Spleen (tissue), 11 donors: Measurements from ENCODE around the gene CST3. TPM values are rescaled to one million over a fixed set of nuclear protein-coding genes. Genes with fewer than 3 reads are reported as not detected.
A peak's percentile ranks its signal among the peaks of the same experiment; 100 is the strongest.

Experiments used
- DNase-seq: peaks from one replicate; pipeline ENCODE4 v3.0.0-alpha.2; 2020
- H3K27ac ChIP-seq, 8 donors: fragments of 200-600 bp; sonication (generic) in 7 of 8; 1 replicate in 4 of 8; 2 replicates in 4 of 8; pipeline versions ENCODE4 v1.5.0 to v1.8.0; 2016 to 2021; ENCODE audit warnings: inconsistent platforms in 4 of 8, mild to moderate bottlenecking in 4 of 8, moderate library complexity in 1 of 8
- H3K27me3 ChIP-seq, 7 donors: fragments of 200-600 bp; sonication (generic) in 6 of 7; replicated peaks in 1 of 7; 1 replicate in 4 of 7; 2 replicates in 3 of 7; pipeline versions ENCODE4 v1.5.0 to v1.8.0; 2016 to 2021; ENCODE audit warnings: inconsistent platforms in 3 of 7, mild to moderate bottlenecking in 1 of 7
- H3K36me3 ChIP-seq, 6 donors: fragments of 200-600 bp; sonication (generic) in 5 of 6; 1 replicate in 4 of 6; 2 replicates in 2 of 6; pipeline versions ENCODE4 v1.5.0 to v1.8.0; 2016 to 2021; ENCODE audit warnings: inconsistent platforms in 2 of 6
- H3K4me1 ChIP-seq, 6 donors: fragments of 200-600 bp; sonication (generic) in 5 of 6; 1 replicate in 3 of 6; 2 replicates in 3 of 6; pipeline versions ENCODE4 v1.5.0 to v1.8.0; 2016 to 2021; ENCODE audit warnings: inconsistent platforms in 3 of 6
- H3K4me3 ChIP-seq, 8 donors: fragments of 200-600 bp; sonication (generic) in 7 of 8; 1 replicate in 4 of 8; 2 replicates in 4 of 8; pipeline versions ENCODE4 v1.5.0 to v1.8.0; 2016 to 2021; ENCODE audit warnings: inconsistent platforms in 4 of 8, mild to moderate bottlenecking in 4 of 8, moderate library complexity in 2 of 8
- H3K9me3 ChIP-seq, 8 donors: fragments of 200-600 bp; sonication (generic) in 7 of 8; 1 replicate in 4 of 8; 2 replicates in 4 of 8; pipeline versions ENCODE4 v1.5.0 to v1.8.0; 2016 to 2021; ENCODE audit warnings: inconsistent platforms in 4 of 8
- CTCF ChIP-seq, 11 experiments: fragments of 200-600 bp in 7 of 11; fragments of 450-650 bp in 4 of 11; sonication (generic) in 4 of 11; IDR thresholded peaks in 8 of 11; conservative IDR thresholded peaks in 3 of 11; 1 replicate in 7 of 11; 2 replicates in 4 of 11; pipeline versions ENCODE4 v1.4.0 to v1.8.0; 2016 to 2021; ENCODE audit warnings: antibody characterized with exemption in 11 of 11, inconsistent platforms in 4 of 11, mild to moderate bottlenecking in 1 of 11
- POLR2A ChIP-seq, 3 donors: fragments of 450-650 bp; IDR thresholded peaks; one replicate each; pipeline ENCODE4 v1.5.1; 2017; ENCODE audit warnings: antibody characterized with exemption in 3 of 3, mild to moderate bottlenecking in 1 of 3
- POLR2AphosphoS5 ChIP-seq, 3 donors: sonication (generic); formaldehyde crosslinking; IDR thresholded peaks; one replicate each; pipeline ENCODE4 v1.5.1; 2017; ENCODE audit warnings: antibody characterized with exemption in 3 of 3
- WGBS, 5 donors: extraction: QIAGEN DNeasy Blood & Tissue Kit in 3 of 5; methylation state at CpG; one replicate each; pipeline versions ENCODE4 v1.1.5 to v1.1.7; 2013 to 2018; 5-methylcytosine and 5-hydroxymethylcytosine counted together
- intact Hi-C: fragments of 100-400 bp; cut with DNase I; formaldehyde crosslinking; loops from one replicate; pipeline ENCODE4 v1.15.0; 2023; ENCODE audit warnings: low total_unique reads
- polyA plus RNA-seq, 3 donors: library from polyadenylated mRNA; stranded (reverse); fragments of 200-250 nt; gene quantifications; one replicate each; pipeline ENCODE4 v1.2.1, GENCODE V29; 2013
- total RNA-seq, 7 donors: library from RNA; depleted of rRNA in 3 of 7; stranded (reverse); fragments of >200 nt in 3 of 7; fragmentation: NEBNext Ultra II Directional in 4 of 7; extraction: Animal tissue kit (Norgen Biotek cat#: 25700) in 4 of 7; gene quantifications; one replicate each; pipeline versions ENCODE4 v1.1.0 to v1.2.1, GENCODE V29; 2016 to 2021
- donor health status: healthy with polysubstance abuse.
- donor health status: DM: no; HTN: no; CAD: no; lungs with moderate emphysema.
- donor health status: DM: no; HTN: no; CAD: no.
- donor health status: Bipolar disorder and iron deficiency.
- donor health status: healthy.
- donor health status: DM: no; HTN: no; CAD: no.
- donor health status: DM: yes; HTN: yes; CAD: no.

Gene CST3
- total and polyA plus RNA-seq, 10 donors: 199 to 1,082 (median 595) TPM

GRCh38 chr20:23644164-23644563 lies 6.4 kb upstream of the CST3 start:
- Histone ChIP-seq H3K9me3 (no peaks in the 10 kb centered on the region), H3K36me3 (no peaks in the 10 kb centered on the region), H3K4me3 (no peak overlapping the region), H3K27ac (no peak overlapping the region), H3K4me1 (peaks cover 0 to 49% (median 9%) of the 10 kb centered on the region in 6 donors), H3K27me3 (no peaks in the 10 kb centered on the region)
- TF ChIP-seq CTCF (IDR thresholded peaks at IDR 0.05 in 8 of 11, conservative IDR thresholded peaks at IDR 0.05 in 3 of 11) (no peak), POLR2A (IDR thresholded peaks at IDR 0.05) (no peak), POLR2AphosphoS5 (IDR thresholded peaks at IDR 0.05) (no peak)
- 96 to 97% (median 96%) methylated on average over 7 of the region's 7 CpGs for WGBS, 5 donors
- DNase-seq: no peak
- intact Hi-C loops: no loop called here

GRCh38 chr20:23643659-23644058 lies 5.9 kb upstream of the CST3 start:
- TF ChIP-seq POLR2AphosphoS5 (IDR thresholded peaks at IDR 0.05) (no peak), POLR2A (IDR thresholded peaks at IDR 0.05) (no peak), CTCF (IDR thresholded peaks at IDR 0.05 in 8 of 11, conservative IDR thresholded peaks at IDR 0.05 in 3 of 11) (no peak)
- Histone ChIP-seq H3K4me3 (no peak overlapping the region), H3K36me3 (no peaks in the 10 kb centered on the region), H3K9me3 (no peaks in the 10 kb centered on the region), H3K27ac (no peak overlapping the region), H3K4me1 (peaks cover 0 to 54% (median 9%) of the 10 kb centered on the region in 6 donors), H3K27me3 (peaks cover 0 to 5% (median 0%) of the 10 kb centered on the region in 7 donors)
- WGBS, 5 donors: 39 to 50% (median 44%) methylated on average over 6 of the region's 6 CpGs
- intact Hi-C loops: no loop called here
- no peak for DNase-seq

GRCh38 chr20:23641936-23642751 lies 4.4 kb upstream of the CST3 start:
- no peak for TF ChIP-seq POLR2A (IDR thresholded peaks at IDR 0.05)
- TF ChIP-seq POLR2AphosphoS5 (IDR thresholded peaks at IDR 0.05): no peak
- TF ChIP-seq CTCF (IDR thresholded peaks at IDR 0.05 in 8 of 11, conservative IDR thresholded peaks at IDR 0.05 in 3 of 11): no peak
- WGBS, 5 donors: 67 to 70% (median 68%) methylated on average over 12 of the region's 12 CpGs
- Histone ChIP-seq H3K27me3 (peaks cover 0 to 14% (median 6%) of the 10 kb centered on the region in 7 donors), H3K4me3 (no peak overlapping the region), H3K4me1 (peaks cover 0 to 69% (median 13%) of the 10 kb centered on the region in 6 donors), H3K36me3 (no peaks in the 10 kb centered on the region), H3K27ac (peak overlapping the region in 1 of 8 donors; percentile 30), H3K9me3 (no peaks in the 10 kb centered on the region)
- intact Hi-C loops: no loop called here
- DNase-seq: no peak
